Measurements from ENCODE around the gene TAMM41.

TAMM41 gene

DNA sequence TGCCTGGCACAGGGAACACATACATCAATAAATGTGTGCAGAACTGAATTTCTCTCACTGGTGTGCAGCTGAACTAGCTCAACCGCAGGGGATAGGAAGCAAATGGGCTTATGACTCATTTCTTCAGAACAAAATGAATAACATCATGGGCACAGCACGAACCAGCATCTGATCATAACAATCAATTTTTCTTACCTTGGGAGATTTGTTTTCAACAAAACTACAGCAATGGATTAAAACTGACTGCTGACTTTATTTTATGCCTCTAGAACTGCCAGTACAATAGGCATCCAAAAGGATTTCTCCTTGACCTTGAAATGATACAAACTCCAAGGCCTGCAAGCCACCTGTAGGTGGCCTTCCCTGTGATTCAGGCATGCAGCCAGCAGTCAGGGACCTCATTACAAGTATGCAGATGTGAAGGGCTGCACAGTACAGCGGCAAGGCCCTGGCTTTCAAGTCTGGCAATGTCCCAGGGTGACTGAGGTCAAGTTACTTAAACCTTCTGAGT, 26.1 kb downstream of the TAMM41 start:
- TF ChIP-seq ZFX (IDR thresholded peaks at IDR 0.05; ENCODE audit: borderline replicate concordance), result no peak
- TF ChIP-seq, protein P1, sequence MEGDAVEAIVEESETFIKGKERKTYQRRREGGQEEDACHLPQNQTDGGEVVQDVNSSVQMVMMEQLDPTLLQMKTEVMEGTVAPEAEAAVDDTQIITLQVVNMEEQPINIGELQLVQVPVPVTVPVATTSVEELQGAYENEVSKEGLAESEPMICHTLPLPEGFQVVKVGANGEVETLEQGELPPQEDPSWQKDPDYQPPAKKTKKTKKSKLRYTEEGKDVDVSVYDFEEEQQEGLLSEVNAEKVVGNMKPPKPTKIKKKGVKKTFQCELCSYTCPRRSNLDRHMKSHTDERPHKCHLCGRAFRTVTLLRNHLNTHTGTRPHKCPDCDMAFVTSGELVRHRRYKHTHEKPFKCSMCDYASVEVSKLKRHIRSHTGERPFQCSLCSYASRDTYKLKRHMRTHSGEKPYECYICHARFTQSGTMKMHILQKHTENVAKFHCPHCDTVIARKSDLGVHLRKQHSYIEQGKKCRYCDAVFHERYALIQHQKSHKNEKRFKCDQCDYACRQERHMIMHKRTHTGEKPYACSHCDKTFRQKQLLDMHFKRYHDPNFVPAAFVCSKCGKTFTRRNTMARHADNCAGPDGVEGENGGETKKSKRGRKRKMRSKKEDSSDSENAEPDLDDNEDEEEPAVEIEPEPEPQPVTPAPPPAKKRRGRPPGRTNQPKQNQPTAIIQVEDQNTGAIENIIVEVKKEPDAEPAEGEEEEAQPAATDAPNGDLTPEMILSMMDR (IDR thresholded peaks at IDR 0.05), result 0 out of 2 replicates have a peak, but pooled peaks have one; percentile 11

DNA sequence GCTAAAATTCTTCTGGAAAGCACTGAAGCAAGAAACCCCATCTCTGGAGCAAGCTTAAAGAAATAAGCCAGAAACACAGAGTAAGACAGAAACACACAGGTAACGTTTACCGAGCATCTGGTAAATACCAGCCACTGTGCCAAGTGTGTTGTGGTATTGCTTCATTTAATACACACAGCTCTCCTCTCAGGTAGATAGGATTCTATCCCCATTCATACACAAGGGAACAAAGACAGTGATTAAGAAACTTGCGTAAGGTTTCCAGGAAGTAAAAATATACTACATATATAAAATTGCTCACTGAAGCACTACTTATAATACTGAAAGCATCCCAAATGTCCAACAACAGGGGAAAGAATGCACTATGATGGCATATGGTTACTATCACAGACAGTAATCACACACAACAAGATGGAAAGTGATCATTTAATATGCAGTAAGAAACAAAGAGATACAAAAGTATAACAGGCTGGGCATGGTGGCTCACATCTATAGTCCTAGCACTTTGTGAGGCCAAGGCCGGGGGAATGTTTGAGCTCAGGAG, 27.5 kb downstream of the TAMM41 start:
- H3K27ac ChIP-seq, result no peak overlapping the region
- no peak for TF ChIP-seq ZFX (IDR thresholded peaks at IDR 0.05; ENCODE audit: borderline replicate concordance)
- TF ChIP-seq, protein P1 (IDR thresholded peaks at IDR 0.05), result no peak

More for the DNA sequence above, 26.1 kb downstream of the TAMM41 start:
- no peak overlapping the region for H3K27ac ChIP-seq

DNA sequence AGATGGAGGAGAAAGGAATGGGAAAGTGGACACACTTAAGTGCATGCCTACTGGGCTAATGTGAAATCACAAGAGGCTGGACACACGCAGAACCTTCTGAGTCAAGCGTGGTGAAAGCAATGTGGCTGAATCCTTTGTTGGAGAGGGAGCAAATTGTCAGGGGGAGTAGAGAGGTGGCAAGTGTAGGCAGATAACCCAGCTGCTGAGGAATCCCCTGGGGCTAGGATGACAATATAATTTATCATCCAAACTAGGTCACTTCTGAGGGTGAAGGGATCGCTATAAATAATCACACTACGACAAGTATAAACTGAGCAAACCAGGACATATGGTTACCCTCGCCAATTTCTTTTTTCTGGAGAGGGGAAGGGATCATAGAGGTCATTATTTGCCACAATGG, 28.7 kb downstream of the TAMM41 start:
- H3K27ac ChIP-seq, result no peak overlapping the region
- TF ChIP-seq, protein P1 (IDR thresholded peaks at IDR 0.05), result no peak
- TF ChIP-seq ZFX (IDR thresholded peaks at IDR 0.05; ENCODE audit: borderline replicate concordance), result no peak

DNA sequence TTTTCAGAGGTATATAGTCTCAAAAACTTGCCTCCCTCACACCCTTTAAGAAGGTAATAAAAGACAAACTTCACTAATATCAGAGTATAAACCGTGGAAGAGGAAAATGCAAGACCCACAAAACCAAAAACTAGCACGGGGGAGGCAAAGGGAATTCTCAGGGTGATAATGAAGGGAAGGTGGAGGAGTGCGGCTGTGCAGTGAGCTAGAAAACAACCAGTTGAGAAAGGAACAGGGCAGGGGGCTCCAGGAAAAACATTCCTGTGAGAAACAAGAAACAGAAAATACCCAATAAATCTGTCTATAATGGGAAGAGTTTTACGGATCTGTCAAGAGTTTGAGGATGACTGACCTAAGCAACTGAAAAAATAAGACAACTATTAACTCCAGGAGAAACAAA, 31.6 kb downstream of the TAMM41 start:
- no peak overlapping the region for H3K27ac ChIP-seq
- TF ChIP-seq, protein P1 (IDR thresholded peaks at IDR 0.05), result no peak
- no peak for TF ChIP-seq ZFX (IDR thresholded peaks at IDR 0.05; ENCODE audit: borderline replicate concordance)

DNA sequence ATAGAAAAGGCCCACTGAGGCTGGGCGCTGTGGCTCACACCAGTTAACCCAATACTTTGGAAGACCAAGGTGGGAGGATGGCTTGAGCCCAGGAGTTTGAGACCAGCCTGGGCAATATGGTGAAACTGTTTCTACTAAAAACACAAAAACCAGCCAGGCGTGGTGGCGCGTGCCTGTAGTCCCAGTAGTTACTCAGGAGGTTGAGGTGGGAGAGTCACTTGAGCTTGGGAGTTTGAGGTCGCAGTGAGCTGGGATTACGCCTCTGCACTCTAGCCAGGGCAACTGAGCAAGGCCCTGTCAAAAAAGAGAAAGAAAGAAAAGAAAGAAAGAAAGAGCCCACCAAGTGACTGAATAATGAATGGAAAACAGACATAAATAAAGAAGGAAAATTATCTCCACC, 32.0 kb downstream of the TAMM41 start:
- TF ChIP-seq, protein P1 (IDR thresholded peaks at IDR 0.05), result no peak
- TF ChIP-seq ZFX (IDR thresholded peaks at IDR 0.05; ENCODE audit: borderline replicate concordance), result no peak
- H3K27ac ChIP-seq, result no peak overlapping the region

DNA sequence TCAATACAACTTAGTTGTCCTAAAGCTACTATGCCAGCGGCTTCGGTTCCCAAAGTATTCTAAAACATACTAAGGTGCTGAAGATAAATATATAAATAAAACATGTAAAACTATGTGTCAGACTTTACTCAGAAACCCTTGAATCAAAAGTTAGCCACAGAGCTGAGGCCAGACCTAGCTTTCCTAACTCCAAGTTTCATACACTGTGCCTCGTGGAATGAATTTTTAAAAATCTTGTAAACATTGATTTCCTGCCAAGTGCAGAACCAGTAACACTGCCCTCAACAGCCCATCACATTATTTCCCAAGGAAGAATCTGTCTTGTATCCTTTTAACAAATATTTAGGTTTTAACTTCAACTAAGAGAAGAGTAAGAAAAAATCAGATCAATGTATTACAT, 36.4 kb downstream of the TAMM41 start:
- H3K27ac ChIP-seq, result no peak overlapping the region
- TF ChIP-seq ZFX (IDR thresholded peaks at IDR 0.05; ENCODE audit: borderline replicate concordance), result no peak
- TF ChIP-seq, protein P1 (IDR thresholded peaks at IDR 0.05), result no peak

DNA sequence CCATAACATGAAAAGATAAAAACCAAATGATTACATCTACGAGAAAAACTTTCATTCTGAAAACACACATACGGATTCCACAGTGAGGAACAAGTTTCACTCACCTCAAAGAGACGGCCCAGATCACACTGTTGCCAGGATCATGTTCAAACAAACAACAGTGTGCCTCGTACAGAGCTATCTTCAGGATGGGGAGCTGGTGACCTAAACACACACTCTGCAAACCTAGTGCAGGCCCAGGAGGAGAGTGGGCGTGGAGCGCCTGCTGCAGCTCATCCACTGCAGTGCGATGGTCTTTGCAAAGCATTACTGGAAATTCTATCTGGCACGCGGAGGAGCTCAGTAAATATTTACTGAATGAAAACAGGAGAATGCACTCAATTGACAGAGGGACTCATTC, 38.5 kb downstream of the TAMM41 start:
- TF ChIP-seq, protein P1 (IDR thresholded peaks at IDR 0.05), result no peak
- no peak for TF ChIP-seq ZFX (IDR thresholded peaks at IDR 0.05; ENCODE audit: borderline replicate concordance)
- H3K27ac ChIP-seq, result no peak overlapping the region
